RCC 7860 (cell line): ENCODE results near the gene THAP5.
"Not testable (repeated sequence)": the region's sequence is repeated elsewhere in the genome, so short reads cannot be mapped to it uniquely, and the experiment has no call there.

Experiments used
- DNase-seq: peaks from one replicate; pipeline ENCODE4 v3.0.0-alpha.2; 2015; ENCODE audit warnings: low spot score
- FAIRE-seq: peaks from 2 replicates; lab custom pipeline; 2012; peaks lifted over from hg19 to GRCh38; lab: Jason Lieb, UNC

THAP5 gene

GRCh38 chr7:108585843-108586242, 16.3 kb upstream of the THAP5 start:
- DNase-seq, result no peak
- no peak for FAIRE-seq

- DNase-seq, result peak; percentile 16
Measured at GRCh38 chr7:108584211-108584610, 14.7 kb upstream of the THAP5 start.

GRCh38 chr7:108581655-108582491, 12.4 kb upstream of the THAP5 start:
- no peak for FAIRE-seq
- DNase-seq, result no peak

More at GRCh38 chr7:108584211-108584610, 14.7 kb upstream of the THAP5 start:
- FAIRE-seq, result no peak

GRCh38 chr7:108580298-108580697, 10.8 kb upstream of the THAP5 start:
- DNase-seq (no peak), FAIRE-seq (no peak)

GRCh38 chr7:108578937-108579336, 9.4 kb upstream of the THAP5 start:
- FAIRE-seq (no peak), DNase-seq (no peak)

GRCh38 chr7:108576116-108576515, 6.6 kb upstream of the THAP5 start:
- FAIRE-seq, result no peak
- DNase-seq, result no peak

GRCh38 chr7:108575156-108575555, 5.7 kb upstream of the THAP5 start:
- FAIRE-seq, result no peak
- no peak for DNase-seq

- FAIRE-seq (no peak), DNase-seq (no peak)
Measured at GRCh38 chr7:108572480-108572879, 3.0 kb upstream of the THAP5 start.

- no peak for FAIRE-seq
- peak; percentile 38 for DNase-seq
Measured at GRCh38 chr7:108570146-108570755, 745 bp upstream of the THAP5 start.

GRCh38 chr7:108568801-108569380, 615 bp downstream of the THAP5 start:
- no peak for FAIRE-seq

GRCh38 chr7:108565987-108566386, 3.5 kb downstream of the THAP5 start:
- FAIRE-seq (no peak), DNase-seq (no peak)

More at GRCh38 chr7:108568801-108569380, 615 bp downstream of the THAP5 start:
- DNase-seq, result no peak

- FAIRE-seq (no peak), DNase-seq (no peak)
Measured at GRCh38 chr7:108561047-108561619, 8.4 kb downstream of the THAP5 start.

GRCh38 chr7:108559253-108559652, 10.3 kb downstream of the THAP5 start:
- no peak for FAIRE-seq
- no peak for DNase-seq

- FAIRE-seq (no peak), DNase-seq (no peak)
Measured at GRCh38 chr7:108557617-108558016, 11.9 kb downstream of the THAP5 start.

GRCh38 chr7:108557191-108557590, 12.3 kb downstream of the THAP5 start:
- no peak for FAIRE-seq
- no peak for DNase-seq

- FAIRE-seq, DNase-seq: not testable (repeated sequence)
Measured at GRCh38 chr7:108556665-108557064, 12.8 kb downstream of the THAP5 start.

- FAIRE-seq, result not testable (repeated sequence)
Measured at GRCh38 chr7:108548141-108548896, 21.2 kb downstream of the THAP5 start.

GRCh38 chr7:108541478-108541877, 28.0 kb downstream of the THAP5 start:
- FAIRE-seq, result no peak

More at GRCh38 chr7:108548141-108548896, 21.2 kb downstream of the THAP5 start:
- not testable (repeated sequence) for DNase-seq

GRCh38 chr7:108538685-108539084, 30.8 kb downstream of the THAP5 start:
- DNase-seq, FAIRE-seq: not testable (repeated sequence)

More at GRCh38 chr7:108541478-108541877, 28.0 kb downstream of the THAP5 start:
- DNase-seq, result no peak

- DNase-seq, FAIRE-seq: not testable (repeated sequence)
Measured at GRCh38 chr7:108538236-108538635, 31.3 kb downstream of the THAP5 start.
